ENCODE data around the gene PARP8. TPM values are rescaled to one million over a fixed set of nuclear protein-coding genes. Genes with fewer than 3 reads are reported as not detected.

PARP8 gene
- total RNA-seq, 2 experiments from 2014 or later = 42.9 to 48.3 TPM

GRCh38 chr5:50647726-50648125 is 18.7 kb upstream of the PARP8 start:
- H3K27ac Mint-ChIP-seq = no peak overlapping the region
- POLR2A ChIA-PET = no interaction called here
- H3K9me3 Mint-ChIP-seq = peaks cover 2% of the 10 kb centered on the region
- no peak for TF ChIP-seq CTCF (IDR thresholded peaks at IDR 0.05)
- CTCF ChIA-PET = no interaction called here
- DNase-seq (no peak), ATAC-seq (no peak)
- peaks cover 32% of the 10 kb centered on the region for H3K4me1 Mint-ChIP-seq (ENCODE audit: low read depth)
- H3K4me3 Mint-ChIP-seq = no peak overlapping the region
- H3K36me3 Mint-ChIP-seq (ENCODE audit: low read depth) = no peaks in the 10 kb centered on the region
- no peaks in the 10 kb centered on the region for H3K27me3 Mint-ChIP-seq
- intact Hi-C loops (cut with micrococcal nuclease) = no loop called here

GRCh38 chr5:50653946-50654345 is 12.5 kb upstream of the PARP8 start:
- H3K27me3 Mint-ChIP-seq = no peaks in the 10 kb centered on the region
- intact Hi-C loops (cut with micrococcal nuclease) = no loop called here
- H3K9me3 Mint-ChIP-seq = peaks cover 3% of the 10 kb centered on the region
- POLR2A ChIA-PET = no interaction called here
- ATAC-seq = no peak
- peaks cover 34% of the 10 kb centered on the region for H3K4me1 Mint-ChIP-seq (ENCODE audit: low read depth)
- CTCF ChIA-PET = no interaction called here
- DNase-seq = no peak
- H3K36me3 Mint-ChIP-seq (ENCODE audit: low read depth) = no peaks in the 10 kb centered on the region
- no peak overlapping the region for H3K27ac Mint-ChIP-seq
- H3K4me3 Mint-ChIP-seq = no peak overlapping the region
- no peak for TF ChIP-seq CTCF (IDR thresholded peaks at IDR 0.05)

GRCh38 chr5:50655067-50655809 is 11.2 kb upstream of the PARP8 start:
- peaks cover 30% of the 10 kb centered on the region for H3K4me1 Mint-ChIP-seq (ENCODE audit: low read depth)
- DNase-seq (no peak), ATAC-seq (no peak)
- peak; percentile 45 for TF ChIP-seq CTCF (IDR thresholded peaks at IDR 0.05)
- intact Hi-C loops (cut with micrococcal nuclease) = no loop called here
- ChIA-PET POLR2A (interaction anchor here (1.0 kb wide), 1 partner anchor 12 kb away, joined by 3 read pairs; no protein-coding TSS in a partner anchor), CTCF (interaction anchor here (1.3 kb wide), 1 partner anchor 11 kb away, joined by 3 read pairs; no protein-coding TSS in a partner anchor)
- H3K4me3 Mint-ChIP-seq = no peak overlapping the region
- H3K36me3 Mint-ChIP-seq (ENCODE audit: low read depth) = peaks cover under 1% of the 10 kb centered on the region
- no peaks in the 10 kb centered on the region for H3K27me3 Mint-ChIP-seq
- H3K27ac Mint-ChIP-seq = no peak overlapping the region
- H3K9me3 Mint-ChIP-seq = peaks cover 4% of the 10 kb centered on the region

- Mint-ChIP-seq H3K27ac (no peak overlapping the region), H3K4me3 (no peak overlapping the region), H3K36me3 (ENCODE audit: low read depth) (peaks cover 3% of the 10 kb centered on the region), H3K4me1 (ENCODE audit: low read depth) (peaks cover 30% of the 10 kb centered on the region), H3K27me3 (no peaks in the 10 kb centered on the region), H3K9me3 (peaks cover 6% of the 10 kb centered on the region)
- ChIA-PET POLR2A (interaction anchor here (1.0 kb wide), 1 partner anchor 12 kb away, joined by 3 read pairs; no protein-coding TSS in a partner anchor), CTCF (interaction anchor here (1.3 kb wide), 1 partner anchor 12 kb away, joined by 3 read pairs; no protein-coding TSS in a partner anchor)
- intact Hi-C loops (cut with micrococcal nuclease) = no loop called here
- no peak for TF ChIP-seq CTCF (IDR thresholded peaks at IDR 0.05)
- ATAC-seq = no peak
- DNase-seq = no peak
These were observed 10.6 kb upstream of the PARP8 start for GRCh38 chr5:50655810-50656205.

- Mint-ChIP-seq H3K27me3 (no peaks in the 10 kb centered on the region), H3K27ac (no peak overlapping the region), H3K4me3 (no peak overlapping the region), H3K4me1 (ENCODE audit: low read depth) (peaks cover 29% of the 10 kb centered on the region), H3K36me3 (ENCODE audit: low read depth) (peaks cover 3% of the 10 kb centered on the region), H3K9me3 (peaks cover 12% of the 10 kb centered on the region)
- ChIA-PET POLR2A (no interaction called here), CTCF (no interaction called here)
- intact Hi-C loops (cut with micrococcal nuclease) = no loop called here
- DNase-seq (no peak), ATAC-seq (no peak)
- no peak for TF ChIP-seq CTCF (IDR thresholded peaks at IDR 0.05)
These were observed 9.4 kb upstream of the PARP8 start for GRCh38 chr5:50657044-50657443.
